GM21390 (cell line): ENCODE measurements around the gene KCNK5.

Source experiments
- ATAC-seq: cut with Tn5 transposase; IDR thresholded peaks from one replicate; pipeline ENCODE4 v1.9.1; 2021; ENCODE audit not compliant: unreplicated experiment

Gene KCNK5

GRCh38 chr6:39217177-39217864 lies 12.0 kb downstream of the KCNK5 start:
- no peak for ATAC-seq

- no peak for ATAC-seq
Observed at GRCh38 chr6:39215640-39216158, 13.6 kb downstream of the KCNK5 start.

- ATAC-seq, result no peak
Observed at GRCh38 chr6:39214846-39215639, 14.2 kb downstream of the KCNK5 start.

GRCh38 chr6:39214120-39214813 lies 15.0 kb downstream of the KCNK5 start:
- no peak for ATAC-seq

- no peak for ATAC-seq
Observed at GRCh38 chr6:39213195-39213920, 15.9 kb downstream of the KCNK5 start.

- ATAC-seq, result no peak
Observed at GRCh38 chr6:39211183-39211582, 18.1 kb downstream of the KCNK5 start.

GRCh38 chr6:39210450-39210849 lies 18.8 kb downstream of the KCNK5 start:
- ATAC-seq, result no peak

GRCh38 chr6:39209911-39210310 lies 19.4 kb downstream of the KCNK5 start:
- ATAC-seq, result no peak

- ATAC-seq, result no peak
Observed at GRCh38 chr6:39209360-39209811, 19.9 kb downstream of the KCNK5 start.

- ATAC-seq, result no peak
Observed at GRCh38 chr6:39208223-39208739, 21.0 kb downstream of the KCNK5 start.

GRCh38 chr6:39207416-39208222 lies 21.7 kb downstream of the KCNK5 start:
- no peak for ATAC-seq

- ATAC-seq, result no peak
Observed at GRCh38 chr6:39206250-39206721, 23.0 kb downstream of the KCNK5 start.

GRCh38 chr6:39204646-39205244 lies 24.5 kb downstream of the KCNK5 start:
- ATAC-seq, result no peak

- ATAC-seq, result no peak
Observed at GRCh38 chr6:39204160-39204495, 25.1 kb downstream of the KCNK5 start.

GRCh38 chr6:39203436-39204159 lies 25.7 kb downstream of the KCNK5 start:
- no peak for ATAC-seq

- no peak for ATAC-seq
Observed at GRCh38 chr6:39202166-39202565, 27.1 kb downstream of the KCNK5 start.

GRCh38 chr6:39200498-39201020 lies 28.7 kb downstream of the KCNK5 start:
- no peak for ATAC-seq

GRCh38 chr6:39199976-39200375 lies 29.3 kb downstream of the KCNK5 start:
- no peak for ATAC-seq
